Measurements from ENCODE around the gene KIF7. TPM values are rescaled to one million over a fixed set of nuclear protein-coding genes. Genes with fewer than 3 reads are reported as not detected.

KIF7 gene
- total and polyA plus RNA-seq, 2 of the 4 experiments (the other 2 are of a cell fraction) = 5.0 to 9.0 TPM

- Histone ChIP-seq H3K27ac (ENCODE audit: insufficient read depth, low read length) (no peak overlapping the region), H3K27me3 (ENCODE audit: control insufficient read depth, insufficient read depth, low read length) (no peaks in the 10 kb centered on the region), H2BK5ac (ENCODE audit: low read depth, low read length, poor library complexity, severe bottlenecking) (no peak overlapping the region), H4K91ac (ENCODE audit: insufficient read depth, low read depth, low read length) (no peak overlapping the region), H3K4me2 (ENCODE audit: low read depth, low read length) (no peak overlapping the region), H2BK15ac (ENCODE audit: low read depth, low read length) (no peak overlapping the region), H4K8ac (ENCODE audit: low read depth in 2 of 2, low read length in 2 of 2) (no peak overlapping the region), H3K4ac (ENCODE audit: low read depth, low read length) (no peak overlapping the region), H3K4me1 (ENCODE audit: control insufficient read depth, insufficient read depth, low read length) (peaks cover 8% of the 10 kb centered on the region), H4K20me1 (ENCODE audit: insufficient read depth, low read length) (no peaks in the 10 kb centered on the region), H3K18ac (ENCODE audit: low read depth, low read length) (no peak overlapping the region), H2AK5ac (ENCODE audit: low read depth, low read length) (no peak overlapping the region), H3K23ac (ENCODE audit: low read depth, low read length) (no peak overlapping the region), H3K9ac (ENCODE audit: low read depth, low read length) (no peak overlapping the region), H3K4me3 (ENCODE audit: insufficient read depth, low read depth, low read length) (no peak overlapping the region), H3K9me1 (ENCODE audit: insufficient read depth, low read length) (peaks cover 15% of the 10 kb centered on the region), H4K5ac (ENCODE audit: low read depth, low read length) (no peak overlapping the region), H2AK9ac (replicated peaks; ENCODE audit: low read depth, low read length, poor library complexity) (no peak overlapping the region), H3K9me3 (ENCODE audit: control insufficient read depth, insufficient read depth, low read length) (no peaks in the 10 kb centered on the region), H3K14ac (replicated peaks; ENCODE audit: low read depth, low read length) (no peak overlapping the region), H3K56ac (ENCODE audit: extremely low read depth, insufficient read depth, low read length) (no peak overlapping the region), H2AFZ (replicated peaks; ENCODE audit: low read length, poor library complexity) (peak overlapping the region; percentile 58), H2BK20ac (ENCODE audit: low read depth, low read length) (no peak overlapping the region), H3K79me1 (ENCODE audit: low read depth in 1 of 2, low read length in 2 of 2) (peaks cover 25 to 34% of the 10 kb centered on the region in 2 experiments), H3K36me3 (ENCODE audit: control insufficient read depth, insufficient read depth, low read length) (peaks cover 8% of the 10 kb centered on the region), H2BK120ac (ENCODE audit: low read depth, low read length) (no peak overlapping the region)
- ATAC-seq (ENCODE audit: low read depth) (no peak), DNase-seq (no peak)
- BruUV-seq (replicated peaks) = no TSS peak
- ChIA-PET CTCF (interaction anchor here (1.0 kb wide), 1 partner anchor 9 kb away, joined by 4 read pairs; no protein-coding TSS in a partner anchor), POLR2A (ENCODE audit: unreplicated experiment) (no interaction called here)
- dilution Hi-C loops (cut with HindIII; ENCODE audit: low sequenced_read_pairs, unreplicated experiment) = no loop called here
- WGBS, 2 experiments (ENCODE audit: extremely low coverage in 2 of 2, insufficient read length in 1 of 2) = no CpG with 5 or more reads among the region's 5 CpGs
- intact Hi-C loops (cut with micrococcal nuclease) = no loop called here
- TF ChIP-seq BHLHE40 (IDR thresholded peaks at IDR 0.05; ENCODE audit: low read depth, low read length) = no peak
- no peak for TF ChIP-seq RAD21 (IDR thresholded peaks at IDR 0.05; ENCODE audit: low read length)
- no peak for TF ChIP-seq MAFK (IDR thresholded peaks at IDR 0.05; ENCODE audit: low read depth, low read length)
- TF ChIP-seq, protein P1, sequence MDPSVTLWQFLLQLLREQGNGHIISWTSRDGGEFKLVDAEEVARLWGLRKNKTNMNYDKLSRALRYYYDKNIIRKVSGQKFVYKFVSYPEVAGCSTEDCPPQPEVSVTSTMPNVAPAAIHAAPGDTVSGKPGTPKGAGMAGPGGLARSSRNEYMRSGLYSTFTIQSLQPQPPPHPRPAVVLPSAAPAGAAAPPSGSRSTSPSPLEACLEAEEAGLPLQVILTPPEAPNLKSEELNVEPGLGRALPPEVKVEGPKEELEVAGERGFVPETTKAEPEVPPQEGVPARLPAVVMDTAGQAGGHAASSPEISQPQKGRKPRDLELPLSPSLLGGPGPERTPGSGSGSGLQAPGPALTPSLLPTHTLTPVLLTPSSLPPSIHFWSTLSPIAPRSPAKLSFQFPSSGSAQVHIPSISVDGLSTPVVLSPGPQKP (IDR thresholded peaks at IDR 0.05; ENCODE audit: borderline replicate concordance, low read depth, low read length) = no peak
- no peak for TF ChIP-seq SMC3 (IDR thresholded peaks at IDR 0.05; ENCODE audit: low read depth, low read length)
- no peak for TF ChIP-seq POLR2A (IDR thresholded peaks at IDR 0.05; ENCODE audit: low read depth, low read length)
- no peak for TF ChIP-seq RCOR1 (IDR thresholded peaks at IDR 0.05; ENCODE audit: insufficient replicate concordance, low read length)
- no peak for TF ChIP-seq USF2 (IDR thresholded peaks at IDR 0.05; ENCODE audit: low read depth, low read length)
- in situ Hi-C loops (cut with MboI; ENCODE audit: low sequenced_read_pairs) = no loop called here
These were observed 63.4 kb downstream of the KIF7 start for GRCh38 chr15:89591834-89592233.
